ENCODE results near the gene DIRAS1. TPM values are rescaled to one million over a fixed set of nuclear protein-coding genes. Genes with fewer than 3 reads are reported as not detected.

DIRAS1 gene
- total and polyA plus RNA-seq, 2 of the 8 experiments (the other 6 are each of a cell fraction or from before 2014, with no cell fraction given) = 20.2 to 22.3 TPM

- ChIA-PET POLR2A (ENCODE audit: partially characterized antibody) (interaction anchor here (0.6 to 1.5 kb wide), 5 partner anchors 10 to 1328 kb away, joined by 3 to 5 read pairs (median 3); no protein-coding TSS in a partner anchor), CTCF (ENCODE audit: partially characterized antibody) (interaction anchor here (0.5 to 1.4 kb wide), 4 partner anchors 11 to 306 kb away, joined by 3 read pairs; no protein-coding TSS in a partner anchor)
These were observed 49.2 kb upstream of the DIRAS1 start for GRCh38 chr19:2770055-2771013.

More at GRCh38 chr19:2770055-2771013, 49.2 kb upstream of the DIRAS1 start:
- no peak for DNase-seq (ENCODE audit: low read depth in 1 of 2, low spot score in 2 of 2)
- FAIRE-seq = no peak
- no peak overlapping the region for H4K5ac ChIP-seq (ENCODE audit: insufficient read length, low read depth, low read length)
- no peak overlapping the region for H3K18ac ChIP-seq (ENCODE audit: extremely low read depth, low read length)
- H3K36me3 ChIP-seq (ENCODE audit: control insufficient read depth in 2 of 4, insufficient read depth in 4 of 4, low read length in 3 of 4) = peaks cover 4 to 15% (median 9%) of the 10 kb centered on the region in 4 experiments; a peak in 7 of 8 replicates
- no peak overlapping the region for H2BK5ac ChIP-seq (ENCODE audit: low read depth, low read length)
- peaks cover 16% of the 10 kb centered on the region for H3K79me1 ChIP-seq (ENCODE audit: low read depth, low read length)
- no peaks in the 10 kb centered on the region for H3K27me3 ChIP-seq (replicated peaks in 1 of 4; ENCODE audit: control insufficient read depth in 3 of 4, extremely low read depth in 1 of 4, insufficient read depth in 3 of 4, low read length in 3 of 4)
- no peak overlapping the region for H2BK15ac ChIP-seq (ENCODE audit: low read length)
- 89% methylated on average over 35 of the region's 40 CpGs; no CpG with 5 or more reads in 1 of the 2 experiments for WGBS, 2 experiments (ENCODE audit: extremely low coverage in 1 of 2, insufficient coverage in 1 of 2, insufficient read length in 1 of 2, insufficient replicate concordance in 2 of 2, low coverage in 1 of 2, low lambda C conversion rate in 2 of 2, missing lambda C conversion rate in 1 of 2)
- no peaks in the 10 kb centered on the region for H3K9me3 ChIP-seq (ENCODE audit: insufficient read depth in 2 of 2, low read depth in 1 of 2, low read length in 1 of 2)
- TF ChIP-seq NANOG (IDR thresholded peaks at IDR 0.05; ENCODE audit: insufficient read depth, low read depth, low read length, poor library complexity, severe bottlenecking) (no peak), SIRT6 (IDR thresholded peaks at IDR 0.05; ENCODE audit: low read length) (no peak), EGR1 (IDR thresholded peaks at IDR 0.05; ENCODE audit: borderline replicate concordance, low read depth, low read length) (no peak), RBBP5 (IDR thresholded peaks at IDR 0.05; ENCODE audit: borderline replicate concordance, low read depth, low read length) (no peak), TCF12 (IDR thresholded peaks at IDR 0.05; ENCODE audit: low read depth, low read length) (no peak)
- H2AK5ac ChIP-seq (ENCODE audit: low read depth, low read length) = no peak overlapping the region
- no peak overlapping the region for H2BK12ac ChIP-seq (ENCODE audit: low read depth, low read length)
- H4K91ac ChIP-seq (replicated peaks; ENCODE audit: insufficient read length, low read length) = no peak overlapping the region
- no peak overlapping the region for H3K23ac ChIP-seq (ENCODE audit: insufficient read length)
- no peak overlapping the region for H3K27ac ChIP-seq (ENCODE audit: low read depth, low read length)
- no peak overlapping the region for H3K4me2 ChIP-seq (ENCODE audit: insufficient read depth in 1 of 2, low read depth in 2 of 2, low read length in 2 of 2)
- no peaks in the 10 kb centered on the region for H3K23me2 ChIP-seq (ENCODE audit: low read depth, low read length)
- H2BK20ac ChIP-seq (ENCODE audit: low read length) = no peak overlapping the region
- H2AFZ ChIP-seq (ENCODE audit: low read length) = no peak overlapping the region
- no peak overlapping the region for H3K9ac ChIP-seq (replicated peaks in 1 of 4; ENCODE audit: extremely low read depth in 1 of 4, low read depth in 3 of 4, low read length in 3 of 4)
- no peak overlapping the region for H2BK120ac ChIP-seq (replicated peaks; ENCODE audit: low read depth, low read length)
- H3K79me2 ChIP-seq (ENCODE audit: control insufficient read depth in 1 of 2, insufficient read depth in 2 of 2, low read length in 2 of 2) = peaks cover 25 to 58% of the 10 kb centered on the region in 2 experiments
- H3K4me3 ChIP-seq (ENCODE audit: extremely low read depth in 1 of 4, insufficient read depth in 2 of 4, low read depth in 3 of 4, low read length in 4 of 4) = no peak overlapping the region
- H4K8ac ChIP-seq (ENCODE audit: extremely low read depth, insufficient read depth, low read length) = no peak overlapping the region
- no peaks in the 10 kb centered on the region; a peak in 1 of 7 replicates for H3K4me1 ChIP-seq (replicated peaks in 1 of 4; ENCODE audit: control insufficient read depth in 3 of 4, insufficient read depth in 4 of 4, low read length in 3 of 4)
- no peak overlapping the region for H3K14ac ChIP-seq (ENCODE audit: insufficient read length)
- H3K4ac ChIP-seq (replicated peaks; ENCODE audit: insufficient read length, low read depth, low read length) = no peak overlapping the region
- H3K56ac ChIP-seq (replicated peaks; ENCODE audit: insufficient read length, low read depth, low read length) = no peak overlapping the region
- H4K20me1 ChIP-seq (replicated peaks in 1 of 2; ENCODE audit: control insufficient read depth in 1 of 2, insufficient read depth in 2 of 2, low read length in 2 of 2) = peaks cover 24 to 45% of the 10 kb centered on the region in 2 experiments

Data from H1 (cell line).